GM21447 (cell line): ENCODE data around the gene NACA2.
"Not testable (repeated sequence)": the region's sequence is repeated elsewhere in the genome, so short reads cannot be mapped to it uniquely, and the experiment has no call there.

ENCODE experiments used
- ATAC-seq: cut with Tn5 transposase; IDR thresholded peaks from one replicate; pipeline ENCODE4 v1.9.1; 2021; ENCODE audit not compliant: unreplicated experiment

The NACA2 gene

DNA sequence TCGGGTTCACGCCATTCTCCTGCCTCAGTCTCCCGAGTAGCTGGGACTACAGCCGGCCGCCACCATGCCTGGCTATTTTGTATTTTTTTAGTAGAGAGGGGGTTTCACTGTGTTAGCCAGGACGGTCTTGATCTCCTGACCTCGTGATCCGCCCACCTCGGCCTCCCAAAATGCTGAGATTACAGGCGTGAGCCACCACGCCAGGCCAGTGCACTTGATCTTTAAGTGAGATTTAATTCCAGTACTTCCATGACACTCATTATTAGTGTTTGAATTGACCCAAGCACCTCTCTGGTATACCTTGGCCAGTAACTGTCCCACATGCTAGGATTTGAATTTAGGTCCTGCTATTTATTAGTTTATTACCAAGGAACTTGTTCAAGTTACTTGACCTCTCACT lies 38.5 kb downstream of the NACA2 start:
- not testable (repeated sequence) for ATAC-seq

DNA sequence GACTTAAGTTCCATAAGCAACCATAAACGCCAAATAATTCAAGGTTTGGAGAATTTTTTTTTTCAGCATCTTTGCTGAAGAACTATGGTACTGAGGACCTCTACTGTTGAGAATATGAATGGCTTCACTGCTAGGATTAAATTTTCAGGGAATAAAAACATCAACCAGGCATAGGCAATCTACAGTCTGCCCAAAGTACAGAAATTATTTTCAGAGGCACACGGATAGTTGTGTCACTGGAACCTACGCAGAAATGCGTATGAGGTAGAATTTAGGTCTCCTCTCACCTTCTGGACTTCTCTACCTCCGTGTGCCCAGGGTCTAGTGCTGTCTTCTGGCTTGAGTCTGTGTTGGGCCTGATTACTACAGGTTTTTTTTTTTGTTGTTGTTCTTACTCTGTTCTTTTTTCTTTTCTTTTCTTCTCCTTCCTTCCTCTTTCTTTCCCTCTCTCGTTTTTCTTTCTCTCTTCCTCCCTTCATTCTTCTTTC lies 39.7 kb downstream of the NACA2 start:
- no peak for ATAC-seq

DNA sequence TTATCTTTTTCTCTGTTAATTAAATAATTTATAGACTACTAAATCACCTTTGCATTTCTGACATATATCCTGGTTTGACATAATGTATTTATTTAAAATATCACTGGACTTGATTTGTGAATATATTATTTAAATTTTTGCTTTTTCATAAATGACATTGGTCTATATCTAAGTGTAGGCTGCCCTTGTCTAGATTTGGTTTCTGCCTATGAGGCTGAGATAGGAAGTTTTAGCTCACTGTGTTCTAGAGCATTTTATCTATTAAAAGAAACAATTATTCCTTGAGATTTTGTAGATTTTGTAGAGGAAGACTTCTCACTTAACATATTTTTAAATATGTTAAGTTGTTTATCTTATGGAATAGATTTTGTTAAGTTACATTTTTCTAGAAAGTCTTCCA lies 43.9 kb downstream of the NACA2 start:
- no peak for ATAC-seq

DNA sequence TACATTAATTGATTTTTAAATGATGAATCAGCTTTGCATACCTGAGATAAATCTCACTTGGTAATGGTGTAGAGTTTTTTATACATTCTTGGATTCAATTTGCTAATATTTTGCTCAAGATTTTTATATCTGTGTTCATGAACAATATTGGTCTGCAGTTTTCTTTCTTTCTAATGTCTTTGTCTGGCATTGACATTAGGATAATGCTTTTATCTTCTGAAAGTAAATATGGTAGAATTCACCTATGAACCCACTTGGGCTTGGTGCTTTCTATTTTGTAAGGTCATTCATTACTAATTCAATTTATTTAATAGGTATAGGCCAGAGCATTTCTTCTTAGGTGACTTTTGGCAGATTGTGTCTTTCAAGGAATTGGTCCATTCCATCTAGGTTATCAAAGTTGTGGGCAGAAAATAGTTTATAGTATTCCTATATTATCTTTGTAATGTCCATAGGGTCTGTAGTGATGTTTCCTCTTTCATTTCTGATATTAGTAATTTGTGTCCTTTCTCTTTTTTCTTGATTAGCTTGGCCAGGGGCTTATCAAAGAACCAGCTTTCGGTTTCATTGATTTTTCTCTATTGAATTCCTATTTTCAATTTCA lies 45.6 kb downstream of the NACA2 start:
- no peak for ATAC-seq

DNA sequence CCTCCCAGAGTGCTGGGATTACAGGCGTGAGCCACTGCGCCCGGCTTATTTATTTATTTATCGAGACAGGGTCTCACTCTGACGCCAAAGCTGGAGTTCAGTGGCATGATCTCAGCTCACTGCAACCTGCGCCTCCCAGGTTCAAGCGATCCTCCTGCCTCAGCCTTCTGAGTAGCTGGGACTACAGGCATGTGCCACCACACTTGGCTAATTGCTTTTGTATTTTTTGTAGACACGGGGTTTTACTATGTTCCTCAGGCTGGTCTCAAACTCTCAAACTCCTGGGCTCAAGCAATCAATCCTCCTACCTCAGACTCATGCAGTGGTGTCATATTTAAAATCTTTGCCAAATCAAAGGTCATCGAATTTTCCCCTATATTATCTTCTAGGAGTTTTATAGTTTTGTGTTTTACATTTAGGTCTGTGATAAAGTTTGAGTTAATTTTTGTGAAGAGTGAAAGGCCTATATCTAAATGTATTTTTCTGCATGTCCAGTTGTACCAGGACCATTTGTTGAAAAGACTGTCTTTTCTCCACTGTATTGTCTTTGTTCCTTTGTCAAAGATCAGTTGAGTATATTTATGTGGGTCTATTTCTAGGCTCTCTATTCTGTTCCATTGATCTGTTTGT lies 47.1 kb downstream of the NACA2 start:
- ATAC-seq = no peak

DNA sequence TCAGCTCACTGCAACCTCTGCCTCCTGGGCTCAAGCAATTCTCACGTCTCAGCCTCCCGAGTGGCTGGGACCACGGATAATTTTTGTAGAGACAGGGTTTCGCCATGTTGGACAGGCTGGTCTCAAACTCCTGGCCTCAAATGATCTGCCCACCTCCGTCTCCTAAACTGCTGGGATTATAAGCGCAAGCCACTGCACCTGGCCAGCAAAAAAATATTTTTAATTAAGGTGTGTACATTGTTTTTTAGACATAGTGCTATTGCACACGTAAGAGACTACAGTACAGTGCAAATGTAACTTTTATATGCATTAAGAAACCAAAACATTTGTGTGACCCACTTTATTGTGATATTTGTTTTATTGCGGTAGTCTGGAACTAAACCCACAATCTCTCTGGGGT lies 49.0 kb downstream of the NACA2 start:
- ATAC-seq = no peak

DNA sequence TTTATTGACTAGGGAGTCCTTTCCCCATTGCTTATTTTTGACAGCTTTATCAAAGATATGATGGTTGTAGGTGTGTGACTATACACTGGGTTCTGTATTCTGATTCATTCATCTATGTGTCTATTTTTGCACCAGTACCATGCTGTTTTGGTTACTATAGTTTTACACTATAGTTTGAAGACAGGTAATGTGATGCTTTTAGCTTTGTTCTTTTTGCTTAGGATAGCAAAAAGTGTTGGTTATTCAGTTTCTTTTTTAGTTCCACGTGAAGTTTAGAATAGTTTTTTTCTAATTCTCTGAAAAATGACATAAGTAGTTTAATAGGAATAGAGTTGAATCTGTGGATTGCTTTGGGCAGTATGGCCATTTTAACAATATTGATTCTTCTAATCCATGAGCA lies 50.1 kb downstream of the NACA2 start:
- no peak for ATAC-seq
